KMS-11 (cell line): ENCODE measurements around the gene NMUR1.

Experiments used
- H2AFZ ChIP-seq: fragments of 200-600 bp; sonication (generic); 2 replicates; pipeline ENCODE4 v1.6.1; 2016; ENCODE audit warnings: antibody characterized with exemption, mixed run types, low read depth
- H3K27ac ChIP-seq: fragments of 200-600 bp; sonication (generic); 2 replicates; pipeline ENCODE4 v1.6.1; 2016; ENCODE audit warnings: mild to moderate bottlenecking, mixed run types
- H3K27me3 ChIP-seq: fragments of 200-600 bp; sonication (generic); 2 replicates; pipeline ENCODE4 v1.6.1; 2017; ENCODE audit warnings: mild to moderate bottlenecking, low read depth, mixed run types, moderate library complexity; ENCODE audit not compliant: insufficient read depth
- H3K36me3 ChIP-seq: fragments of 200-600 bp; sonication (generic); 2 replicates; pipeline ENCODE4 v1.6.1; 2017; ENCODE audit warnings: mild to moderate bottlenecking, mixed run types; ENCODE audit not compliant: insufficient read depth
- H3K4me1 ChIP-seq: fragments of 200-600 bp; sonication (generic); 2 replicates; pipeline ENCODE4 v1.6.1; 2016; ENCODE audit warnings: mild to moderate bottlenecking, low read depth, mixed run types; ENCODE audit not compliant: poor library complexity, severe bottlenecking
- H3K4me2 ChIP-seq: fragments of 200-600 bp; sonication (generic); 2 replicates; pipeline ENCODE4 v1.7.0; 2016; ENCODE audit warnings: mild to moderate bottlenecking, mixed run types
- H3K4me3 ChIP-seq: fragments of 200-600 bp; sonication (generic); IDR thresholded peaks from 2 replicates; pipeline ENCODE4 v1.6.1; 2017; ENCODE audit warnings: low read depth, low read length, mixed read lengths; ENCODE audit not compliant: insufficient read depth
- H3K79me2 ChIP-seq: fragments of 200-600 bp; sonication (generic); 2 replicates; pipeline ENCODE4 v1.6.1; 2016; ENCODE audit warnings: low read depth, mixed run types; ENCODE audit not compliant: insufficient read depth
- H3K9ac ChIP-seq: fragments of 200-600 bp; sonication (generic); 2 replicates; pipeline ENCODE4 v1.6.1; 2016; ENCODE audit warnings: mild to moderate bottlenecking, mixed run types
- H4K20me1 ChIP-seq: fragments of 200-600 bp; sonication (generic); 2 replicates; pipeline ENCODE4 v1.6.1; 2016; ENCODE audit warnings: mild to moderate bottlenecking, mixed run types; ENCODE audit not compliant: insufficient read depth
- TF ChIP-seq, protein P1 (sequence below): fragments of 200-600 bp; sonication (generic); conservative IDR thresholded peaks from 2 replicates; pipeline ENCODE4 v1.6.1; 2017; ENCODE audit warnings: low read depth, mild to moderate bottlenecking, antibody characterized with exemption, low read length, moderate library complexity, mixed read lengths

Gene NMUR1

DNA sequence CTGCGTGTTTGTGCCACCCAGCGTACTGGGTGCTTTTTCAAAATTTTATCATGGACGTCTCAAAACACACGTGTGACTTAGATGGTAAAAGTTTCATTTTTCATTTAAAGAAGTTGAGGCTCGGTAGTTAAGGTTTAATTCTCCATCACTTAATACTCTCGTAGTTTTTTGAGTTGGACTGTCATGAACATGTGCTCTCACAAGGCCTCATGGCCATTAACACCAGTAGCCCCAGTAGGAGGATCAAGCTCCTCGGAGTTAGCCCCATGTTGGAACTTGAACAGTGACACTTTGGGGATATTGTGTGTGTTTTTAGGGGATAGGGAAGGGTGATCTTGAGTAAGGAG, 15.3 kb downstream of the NMUR1 start:
- no peaks in the 10 kb centered on the region for H3K79me2 ChIP-seq
- H3K9ac ChIP-seq, result peak overlapping the region; percentile 17; the same call in 1 of the 2 replicates
- H3K36me3 ChIP-seq, result no peaks in the 10 kb centered on the region
- TF ChIP-seq, protein P1, sequence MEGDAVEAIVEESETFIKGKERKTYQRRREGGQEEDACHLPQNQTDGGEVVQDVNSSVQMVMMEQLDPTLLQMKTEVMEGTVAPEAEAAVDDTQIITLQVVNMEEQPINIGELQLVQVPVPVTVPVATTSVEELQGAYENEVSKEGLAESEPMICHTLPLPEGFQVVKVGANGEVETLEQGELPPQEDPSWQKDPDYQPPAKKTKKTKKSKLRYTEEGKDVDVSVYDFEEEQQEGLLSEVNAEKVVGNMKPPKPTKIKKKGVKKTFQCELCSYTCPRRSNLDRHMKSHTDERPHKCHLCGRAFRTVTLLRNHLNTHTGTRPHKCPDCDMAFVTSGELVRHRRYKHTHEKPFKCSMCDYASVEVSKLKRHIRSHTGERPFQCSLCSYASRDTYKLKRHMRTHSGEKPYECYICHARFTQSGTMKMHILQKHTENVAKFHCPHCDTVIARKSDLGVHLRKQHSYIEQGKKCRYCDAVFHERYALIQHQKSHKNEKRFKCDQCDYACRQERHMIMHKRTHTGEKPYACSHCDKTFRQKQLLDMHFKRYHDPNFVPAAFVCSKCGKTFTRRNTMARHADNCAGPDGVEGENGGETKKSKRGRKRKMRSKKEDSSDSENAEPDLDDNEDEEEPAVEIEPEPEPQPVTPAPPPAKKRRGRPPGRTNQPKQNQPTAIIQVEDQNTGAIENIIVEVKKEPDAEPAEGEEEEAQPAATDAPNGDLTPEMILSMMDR, result no peak
- H3K4me2 ChIP-seq, result peak overlapping the region; percentile 53
- no peak overlapping the region for H3K4me3 ChIP-seq
- no peaks in the 10 kb centered on the region for H3K27me3 ChIP-seq
- H4K20me1 ChIP-seq, result no peaks in the 10 kb centered on the region
- H2AFZ ChIP-seq, result peak overlapping the region; percentile 94
- peaks cover 7% of the 10 kb centered on the region for H3K4me1 ChIP-seq
- H3K27ac ChIP-seq, result no peak overlapping the region

DNA sequence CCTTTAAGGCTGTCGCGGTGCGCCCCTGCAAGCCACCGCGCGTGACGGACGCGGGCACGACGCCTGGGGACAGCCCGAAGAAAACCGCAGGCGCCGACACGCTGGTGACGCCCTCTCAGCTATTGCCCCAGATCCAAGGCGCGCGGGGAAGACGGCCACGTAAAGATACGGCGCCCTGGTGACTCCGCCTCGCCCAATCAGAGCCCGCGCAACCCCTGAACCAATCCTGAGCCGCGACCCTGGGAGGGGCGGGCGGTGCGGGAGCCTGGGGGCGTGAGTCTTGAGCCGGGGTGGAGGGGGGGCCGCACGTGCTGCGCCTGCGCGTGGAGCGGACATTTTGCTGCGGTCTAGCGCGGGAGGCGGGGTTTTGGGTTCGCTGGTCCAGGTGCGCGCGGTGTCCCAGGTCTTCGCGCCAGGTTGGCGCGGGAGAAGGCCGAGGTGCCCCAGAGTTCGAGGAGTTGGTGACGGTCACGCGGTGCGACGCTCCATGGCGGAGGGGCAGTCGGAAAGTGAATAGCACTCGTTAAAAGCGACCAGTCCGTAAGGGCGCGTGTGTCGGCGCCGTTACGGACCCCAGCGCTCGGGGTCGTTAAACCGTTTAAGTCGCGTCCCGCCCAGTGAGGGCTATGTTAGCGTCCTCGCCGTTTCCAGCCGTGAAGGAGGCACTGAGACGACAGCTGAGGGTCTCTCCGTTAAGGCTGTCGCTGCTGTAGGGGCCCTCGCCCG, 15.9 kb downstream of the NMUR1 start:
- Histone ChIP-seq H3K79me2 (no peaks in the 10 kb centered on the region), H2AFZ (peak overlapping the region; percentile 94), H3K9ac (peak overlapping the region; percentile 62; the same call in 1 of the 2 replicates), H3K4me2 (peak overlapping the region; percentile 99), H3K4me3 (peak overlapping the region; percentile 64), H3K27ac (peak overlapping the region; percentile 52), H3K27me3 (no peaks in the 10 kb centered on the region), H3K4me1 (peaks cover 7% of the 10 kb centered on the region), H3K36me3 (no peaks in the 10 kb centered on the region), H4K20me1 (no peaks in the 10 kb centered on the region)
- TF ChIP-seq, protein P1, result no peak

DNA sequence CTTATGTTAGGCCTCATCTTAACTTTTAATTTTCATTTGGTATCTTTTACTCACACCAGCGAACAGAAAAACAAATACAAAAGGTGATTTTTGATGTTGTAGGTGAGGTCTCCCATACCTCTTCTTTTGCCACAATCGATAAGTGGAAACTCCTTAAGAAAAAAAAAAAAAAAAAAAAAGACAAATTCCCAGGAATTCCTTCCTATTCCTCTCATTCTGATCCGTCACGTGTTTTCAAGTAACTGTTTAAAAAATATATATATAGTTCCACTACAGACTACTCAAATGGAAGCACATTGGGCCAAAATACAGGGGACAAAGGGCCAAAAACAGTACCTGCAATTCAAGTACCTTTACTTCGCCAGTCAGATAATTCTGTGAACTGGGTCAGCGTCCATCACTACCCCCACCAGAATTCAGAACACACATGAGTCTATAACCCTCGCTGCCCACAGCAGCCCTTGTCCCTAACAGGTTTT, 16.5 kb downstream of the NMUR1 start:
- H2AFZ ChIP-seq, result peak overlapping the region; percentile 77
- peak overlapping the region; percentile 62; the same call in 1 of the 2 replicates for H3K9ac ChIP-seq
- no peaks in the 10 kb centered on the region for H3K79me2 ChIP-seq
- peak overlapping the region; percentile 52 for H3K27ac ChIP-seq
- H3K4me2 ChIP-seq, result peak overlapping the region; percentile 99
- peaks cover 7% of the 10 kb centered on the region for H3K4me1 ChIP-seq
- TF ChIP-seq, protein P1, result no peak
- H3K36me3 ChIP-seq, result no peaks in the 10 kb centered on the region
- peak overlapping the region; percentile 64 for H3K4me3 ChIP-seq
- H3K27me3 ChIP-seq, result no peaks in the 10 kb centered on the region
- no peaks in the 10 kb centered on the region for H4K20me1 ChIP-seq

DNA sequence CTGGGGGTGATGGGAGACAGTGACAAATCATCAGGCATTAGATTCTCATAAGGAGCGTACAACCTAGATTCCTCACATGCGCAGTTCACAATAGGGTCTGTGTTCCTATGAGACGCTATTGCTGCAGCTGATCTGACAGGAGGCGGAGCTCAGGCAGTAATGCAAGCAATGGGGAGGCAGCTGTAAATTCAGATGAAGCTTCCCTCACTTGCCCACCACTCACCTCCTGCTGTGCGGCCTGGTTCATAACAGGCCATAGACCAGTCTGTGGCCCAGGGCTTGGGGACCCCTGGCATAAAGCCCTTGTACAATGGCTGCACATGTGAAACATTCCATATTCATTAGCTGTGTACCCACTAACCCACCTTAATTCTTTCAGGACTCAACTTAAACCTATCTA, 18.0 kb downstream of the NMUR1 start:
- Histone ChIP-seq H3K4me2 (no peak overlapping the region), H3K79me2 (no peaks in the 10 kb centered on the region), H2AFZ (no peak overlapping the region), H3K4me1 (peaks cover 7% of the 10 kb centered on the region), H4K20me1 (no peaks in the 10 kb centered on the region), H3K4me3 (no peak overlapping the region), H3K36me3 (no peaks in the 10 kb centered on the region), H3K9ac (no peak overlapping the region), H3K27ac (no peak overlapping the region), H3K27me3 (no peaks in the 10 kb centered on the region)
- TF ChIP-seq, protein P1, result no peak
